SK-N-SH (cell line): Measurements from ENCODE around the gene TRPC4.

Experiments used
- CTCF ChIP-seq: fragments of 200-600 bp; sonication (generic); IDR thresholded peaks from 2 replicates; pipeline ENCODE4 v1.6.1; 2017; ENCODE audit warnings: antibody characterized with exemption, mild to moderate bottlenecking, moderate library complexity
- EP300 ChIP-seq, 2 experiments: IDR thresholded peaks; 2 replicates each; pipeline versions ENCODE4 v1.4.0 to v1.6.1; 2012; ENCODE audit warnings: borderline replicate concordance in 1 of 2, low read depth in 1 of 2, low read length in 1 of 2
- FOSL2 ChIP-seq: IDR thresholded peaks from 2 replicates; pipeline ENCODE4 v1.4.0; 2012; ENCODE audit warnings: low read depth, mild to moderate bottlenecking, moderate library complexity, borderline replicate concordance
- REST ChIP-seq: IDR thresholded peaks from 2 replicates; pipeline ENCODE4 v1.6.1; 2012; ENCODE audit warnings: mild to moderate bottlenecking, low read depth, low read length, moderate library complexity
- RXRA ChIP-seq: IDR thresholded peaks from 2 replicates; pipeline ENCODE4 v1.4.0; 2012; ENCODE audit warnings: low read depth, mild to moderate bottlenecking, borderline replicate concordance

GRCh38 chr13:37914781-37915391 is 45.3 kb upstream of the TRPC4 start:
- no peak for TF ChIP-seq CTCF
- no peak for TF ChIP-seq FOSL2
- no peak for TF ChIP-seq RXRA
- TF ChIP-seq REST = no peak
- no peak for TF ChIP-seq EP300 (IDR thresholded peaks at IDR 0.05; ENCODE audit: borderline replicate concordance in 1 of 2, low read depth in 1 of 2, low read length in 1 of 2)
